ENCODE measurements around the gene KCTD5. TPM values are rescaled to one million over a fixed set of nuclear protein-coding genes. Genes with fewer than 3 reads are reported as not detected.

Gene KCTD5
- total and polyA plus RNA-seq, 4 donors, result 17.1 to 31.8 (median 24.7) TPM

- ATAC-seq (ENCODE audit: insufficient read depth, low FRiP score), result no peak
Measured at GRCh38 chr16:2743007-2743810, 60.9 kb downstream of the KCTD5 start.

GRCh38 chr16:2744711-2745110 lies 62.4 kb downstream of the KCTD5 start:
- DNase-seq (no peak), ATAC-seq (ENCODE audit: insufficient read depth, low FRiP score) (no peak)
- no peak overlapping the region for H3K9ac ChIP-seq (ENCODE audit: insufficient read depth in 1 of 2, low read length in 2 of 2)
- 91 to 96% methylated on average over 6 of the region's 6 CpGs for WGBS, 2 donors
- H3K4me3 ChIP-seq, result no peak overlapping the region
- H3K36me3 ChIP-seq (ENCODE audit: control insufficient read depth in 4 of 4, insufficient read depth in 4 of 4, low read length in 4 of 4), result no peaks in the 10 kb centered on the region
- H3K27me3 ChIP-seq (ENCODE audit: control insufficient read depth in 3 of 3, insufficient read depth in 3 of 3, low read length in 2 of 3), result no peaks in the 10 kb centered on the region
- no peak overlapping the region for H3K27ac ChIP-seq (ENCODE audit: low read depth in 1 of 2, low read length in 1 of 2)
- no peak for TF ChIP-seq CTCF (IDR thresholded peaks at IDR 0.05; ENCODE audit: control extremely low read depth, extremely low read depth)
- no peaks in the 10 kb centered on the region for H3K4me1 ChIP-seq (ENCODE audit: control insufficient read depth in 5 of 5, insufficient read depth in 5 of 5, low read length in 5 of 5)
- no peaks in the 10 kb centered on the region for H3K9me3 ChIP-seq (ENCODE audit: control insufficient read depth in 4 of 4, insufficient read depth in 3 of 4, low read length in 3 of 4)

More at GRCh38 chr16:2743007-2743810, 60.9 kb downstream of the KCTD5 start:
- H3K36me3 ChIP-seq (ENCODE audit: control insufficient read depth in 4 of 4, insufficient read depth in 4 of 4, low read length in 4 of 4), result no peaks in the 10 kb centered on the region
- H3K27me3 ChIP-seq (ENCODE audit: control insufficient read depth in 3 of 3, insufficient read depth in 3 of 3, low read length in 2 of 3), result no peaks in the 10 kb centered on the region
- no peak overlapping the region for H3K27ac ChIP-seq (ENCODE audit: low read depth in 1 of 2, low read length in 1 of 2)
- 89 to 93% methylated on average over 19 of the region's 19 CpGs for WGBS, 2 donors
- H3K4me3 ChIP-seq, result no peak overlapping the region
- no peaks in the 10 kb centered on the region for H3K4me1 ChIP-seq (ENCODE audit: control insufficient read depth in 5 of 5, insufficient read depth in 5 of 5, low read length in 5 of 5)
- no peak for TF ChIP-seq CTCF (IDR thresholded peaks at IDR 0.05; ENCODE audit: control extremely low read depth, extremely low read depth)
- no peak for DNase-seq
- no peak overlapping the region for H3K9ac ChIP-seq (ENCODE audit: insufficient read depth in 1 of 2, low read length in 2 of 2)
- H3K9me3 ChIP-seq (ENCODE audit: control insufficient read depth in 4 of 4, insufficient read depth in 3 of 4, low read length in 3 of 4), result no peaks in the 10 kb centered on the region

GRCh38 chr16:2745116-2745890 lies 63.0 kb downstream of the KCTD5 start:
- H3K27me3 ChIP-seq (ENCODE audit: control insufficient read depth in 3 of 3, insufficient read depth in 3 of 3, low read length in 2 of 3), result no peaks in the 10 kb centered on the region
- DNase-seq (no peak), ATAC-seq (ENCODE audit: insufficient read depth, low FRiP score) (no peak)
- no peaks in the 10 kb centered on the region for H3K36me3 ChIP-seq (ENCODE audit: control insufficient read depth in 4 of 4, insufficient read depth in 4 of 4, low read length in 4 of 4)
- H3K9me3 ChIP-seq (ENCODE audit: control insufficient read depth in 4 of 4, insufficient read depth in 3 of 4, low read length in 3 of 4), result no peaks in the 10 kb centered on the region
- H3K9ac ChIP-seq (ENCODE audit: insufficient read depth in 1 of 2, low read length in 2 of 2), result no peak overlapping the region
- WGBS, 2 donors, result 72 to 75% methylated on average over 15 of the region's 15 CpGs
- H3K4me1 ChIP-seq (ENCODE audit: control insufficient read depth in 5 of 5, insufficient read depth in 5 of 5, low read length in 5 of 5), result no peaks in the 10 kb centered on the region
- no peak for TF ChIP-seq CTCF (IDR thresholded peaks at IDR 0.05; ENCODE audit: control extremely low read depth, extremely low read depth)
- no peak overlapping the region for H3K27ac ChIP-seq (ENCODE audit: low read depth in 1 of 2, low read length in 1 of 2)
- no peak overlapping the region for H3K4me3 ChIP-seq

Data from lung (tissue), 12 donors.